T-helper 17 cell (primary cell): ENCODE data around the gene ACOT8. TPM values are rescaled to one million over a fixed set of nuclear protein-coding genes. Genes with fewer than 3 reads are reported as not detected.
"Not testable (repeated sequence)": the region's sequence is repeated elsewhere in the genome, so short reads cannot be mapped to it uniquely, and the experiment has no call there.

Experiments used
- ATAC-seq: fragments of 150-1000 bp; cut with Tn5 transposase; 2 replicates; pipeline ENCODE4 v1.10.0; 2021; ENCODE audit warnings: mild to moderate bottlenecking, moderate library complexity
- DNase-seq, 3 donors: peaks; one replicate each; pipeline versions ENCODE4 v3.0.0 to v3.0.0-alpha.2; 2020 to 2021
- H3K9me3 ChIP-seq: one replicate; pipeline ENCODE4 v1.7.0; 2013; ENCODE audit warnings: low read length, mild to moderate bottlenecking; ENCODE audit not compliant: control insufficient read depth, poor library complexity, severe bottlenecking
- H3K27ac Mint-ChIP-seq: one replicate; pipeline ENCODE4 v1.8.0; 2022; ENCODE audit warnings: mild to moderate bottlenecking, moderate library complexity, mixed read lengths
- H3K27me3 Mint-ChIP-seq: one replicate; pipeline ENCODE4 v1.8.0; 2022; ENCODE audit warnings: mixed read lengths
- H3K36me3 Mint-ChIP-seq: one replicate; pipeline ENCODE4 v1.8.0; 2022; ENCODE audit warnings: low read depth, mixed read lengths
- H3K4me1 Mint-ChIP-seq: one replicate; pipeline ENCODE4 v1.8.0; 2022; ENCODE audit warnings: mild to moderate bottlenecking, mixed read lengths
- H3K4me3 Mint-ChIP-seq: one replicate; pipeline ENCODE4 v1.8.0; 2022; ENCODE audit warnings: mild to moderate bottlenecking, moderate library complexity, mixed read lengths
- total RNA-seq, 4 donors: library from RNA in 2 of 4; stranded (reverse) in 2 of 4; gene quantifications; one replicate each; pipeline ENCODE4 v1.2.3 and lab custom pipeline; 2022 to 2026

The ACOT8 gene
- total RNA-seq, 2 donors from 2014 or later, result 18.8 to 22.3 TPM

- H3K4me1 Mint-ChIP-seq, result peaks cover 20% of the 10 kb centered on the region
- no peak overlapping the region for H3K27ac Mint-ChIP-seq
- H3K36me3 Mint-ChIP-seq, result peaks cover 3% of the 10 kb centered on the region
- ATAC-seq, result no peak
- H3K27me3 Mint-ChIP-seq, result no peaks in the 10 kb centered on the region
- H3K9me3 ChIP-seq, result no peaks in the 10 kb centered on the region
- no peak overlapping the region for H3K4me3 Mint-ChIP-seq
- DNase-seq, result no peak
Measured at GRCh38 chr20:45878076-45878761, 21.0 kb upstream of the ACOT8 start.

- ATAC-seq, result no peak
- H3K27ac Mint-ChIP-seq, result no peak overlapping the region
- DNase-seq, result no peak
- no peaks in the 10 kb centered on the region for H3K27me3 Mint-ChIP-seq
- H3K36me3 Mint-ChIP-seq, result peaks cover 4% of the 10 kb centered on the region
- H3K4me3 Mint-ChIP-seq, result no peak overlapping the region
- peaks cover 4% of the 10 kb centered on the region for H3K4me1 Mint-ChIP-seq
- no peaks in the 10 kb centered on the region for H3K9me3 ChIP-seq
Measured at GRCh38 chr20:45874576-45874975, 17.4 kb upstream of the ACOT8 start.

- H3K27me3 Mint-ChIP-seq, H3K4me3 Mint-ChIP-seq, H3K36me3 Mint-ChIP-seq, H3K27ac Mint-ChIP-seq, H3K4me1 Mint-ChIP-seq, DNase-seq, H3K9me3 ChIP-seq, ATAC-seq: not testable (repeated sequence)
Measured at GRCh38 chr20:45874104-45874481, 16.9 kb upstream of the ACOT8 start.

GRCh38 chr20:45873409-45874103 is 16.4 kb upstream of the ACOT8 start:
- Mint-ChIP-seq H3K36me3 (peaks cover 4% of the 10 kb centered on the region), H3K27ac (no peak overlapping the region), H3K4me3 (no peak overlapping the region), H3K4me1 (peaks cover 4% of the 10 kb centered on the region), H3K27me3 (no peaks in the 10 kb centered on the region)
- DNase-seq (no peak), ATAC-seq (no peak)
- no peaks in the 10 kb centered on the region for H3K9me3 ChIP-seq

- Mint-ChIP-seq H3K4me3 (no peak overlapping the region), H3K27ac (no peak overlapping the region), H3K36me3 (peaks cover 4% of the 10 kb centered on the region), H3K27me3 (no peaks in the 10 kb centered on the region), H3K4me1 (peaks cover 7% of the 10 kb centered on the region)
- no peak for DNase-seq
- no peaks in the 10 kb centered on the region for H3K9me3 ChIP-seq
- ATAC-seq, result no peak
Measured at GRCh38 chr20:45872626-45873025, 15.4 kb upstream of the ACOT8 start.

- no peaks in the 10 kb centered on the region for H3K9me3 ChIP-seq
- Mint-ChIP-seq H3K4me3 (no peak overlapping the region), H3K36me3 (peaks cover 4% of the 10 kb centered on the region), H3K4me1 (peaks cover 9% of the 10 kb centered on the region), H3K27me3 (no peaks in the 10 kb centered on the region), H3K27ac (no peak overlapping the region)
- DNase-seq, result no peak
- ATAC-seq, result no peak
Measured at GRCh38 chr20:45867819-45868176, 10.6 kb upstream of the ACOT8 start.

- H3K27ac Mint-ChIP-seq, result no peak overlapping the region
- H3K36me3 Mint-ChIP-seq, result peaks cover 3% of the 10 kb centered on the region
- H3K27me3 Mint-ChIP-seq, result no peaks in the 10 kb centered on the region
- ATAC-seq (no peak), DNase-seq (no peak)
- no peaks in the 10 kb centered on the region for H3K9me3 ChIP-seq
- peaks cover 8% of the 10 kb centered on the region for H3K4me1 Mint-ChIP-seq
- H3K4me3 Mint-ChIP-seq, result no peak overlapping the region
Measured at GRCh38 chr20:45867136-45867818, 10.1 kb upstream of the ACOT8 start.

- H3K4me3 Mint-ChIP-seq, result no peak overlapping the region
- DNase-seq, result no peak
- no peak overlapping the region for H3K27ac Mint-ChIP-seq
- ATAC-seq, result no peak
- no peaks in the 10 kb centered on the region for H3K36me3 Mint-ChIP-seq
- no peaks in the 10 kb centered on the region for H3K9me3 ChIP-seq
- peaks cover 5% of the 10 kb centered on the region for H3K4me1 Mint-ChIP-seq
- no peaks in the 10 kb centered on the region for H3K27me3 Mint-ChIP-seq
Measured at GRCh38 chr20:45866454-45866853, 9.3 kb upstream of the ACOT8 start.

- no peak overlapping the region for H3K4me3 Mint-ChIP-seq
- no peak overlapping the region for H3K27ac Mint-ChIP-seq
- ATAC-seq (no peak), DNase-seq (no peak)
- H3K9me3 ChIP-seq, result no peaks in the 10 kb centered on the region
- H3K36me3 Mint-ChIP-seq, result no peaks in the 10 kb centered on the region
- H3K4me1 Mint-ChIP-seq, result peaks cover 19% of the 10 kb centered on the region
- H3K27me3 Mint-ChIP-seq, result no peaks in the 10 kb centered on the region
Measured at GRCh38 chr20:45863543-45864470, 6.6 kb upstream of the ACOT8 start.

GRCh38 chr20:45861221-45862075 is 4.3 kb upstream of the ACOT8 start:
- Mint-ChIP-seq H3K4me1 (peaks cover 30% of the 10 kb centered on the region), H3K27me3 (no peaks in the 10 kb centered on the region), H3K27ac (no peak overlapping the region), H3K36me3 (no peaks in the 10 kb centered on the region), H3K4me3 (no peak overlapping the region)
- no peaks in the 10 kb centered on the region for H3K9me3 ChIP-seq
- ATAC-seq (no peak), DNase-seq (no peak)

GRCh38 chr20:45860560-45861220 is 3.5 kb upstream of the ACOT8 start:
- DNase-seq (no peak), ATAC-seq (no peak)
- no peak overlapping the region for H3K27ac Mint-ChIP-seq
- no peaks in the 10 kb centered on the region for H3K27me3 Mint-ChIP-seq
- H3K36me3 Mint-ChIP-seq, result no peaks in the 10 kb centered on the region
- H3K4me3 Mint-ChIP-seq, result peak overlapping the region; percentile 26
- H3K9me3 ChIP-seq, result no peaks in the 10 kb centered on the region
- H3K4me1 Mint-ChIP-seq, result peaks cover 37% of the 10 kb centered on the region

- H3K4me3 Mint-ChIP-seq, result no peak overlapping the region
- DNase-seq (no peak), ATAC-seq (no peak)
- H3K27me3 Mint-ChIP-seq, result no peaks in the 10 kb centered on the region
- no peak overlapping the region for H3K27ac Mint-ChIP-seq
- H3K36me3 Mint-ChIP-seq, result no peaks in the 10 kb centered on the region
- no peaks in the 10 kb centered on the region for H3K9me3 ChIP-seq
- H3K4me1 Mint-ChIP-seq, result peaks cover 39% of the 10 kb centered on the region
Measured at GRCh38 chr20:45859916-45860315, 2.7 kb upstream of the ACOT8 start.
